ENCODE measurements around the gene RASL10B.

RASL10B gene

GRCh38 chr17:35717475-35717874, 14.0 kb upstream of the RASL10B start:
- DNase-seq (ENCODE audit: extremely low spot score) = no peak
- CTCF ChIA-PET = interaction anchor here (0.5 to 1.0 kb wide), 2 partner anchors 11 to 36 kb away, joined by 3 read pairs; no protein-coding TSS in a partner anchor
- TF ChIP-seq ELF4 (IDR thresholded peaks at IDR 0.05) (no peak), TARDBP (IDR thresholded peaks at IDR 0.05) (no peak), FOXA1 (IDR thresholded peaks at IDR 0.05) (no peak), FOXK2 (IDR thresholded peaks at IDR 0.05) (no peak), CTBP1 (IDR thresholded peaks at IDR 0.05; ENCODE audit: borderline replicate concordance) (no peak), SUZ12 (IDR thresholded peaks at IDR 0.05) (no peak), HDGF (IDR thresholded peaks at IDR 0.05; ENCODE audit: borderline replicate concordance) (no peak), FOXM1 (IDR thresholded peaks at IDR 0.05; ENCODE audit: borderline replicate concordance) (no peak), ZNF384 (IDR thresholded peaks at IDR 0.05) (no peak), PKNOX1 (IDR thresholded peaks at IDR 0.05) (no peak)
- POLR2A ChIA-PET = interaction anchor here (0.9 to 1.0 kb wide), 2 partner anchors 14 to 139 kb away, joined by 3 read pairs; partner anchors contain the start of genes PEX12 and RASL10B

DNA sequence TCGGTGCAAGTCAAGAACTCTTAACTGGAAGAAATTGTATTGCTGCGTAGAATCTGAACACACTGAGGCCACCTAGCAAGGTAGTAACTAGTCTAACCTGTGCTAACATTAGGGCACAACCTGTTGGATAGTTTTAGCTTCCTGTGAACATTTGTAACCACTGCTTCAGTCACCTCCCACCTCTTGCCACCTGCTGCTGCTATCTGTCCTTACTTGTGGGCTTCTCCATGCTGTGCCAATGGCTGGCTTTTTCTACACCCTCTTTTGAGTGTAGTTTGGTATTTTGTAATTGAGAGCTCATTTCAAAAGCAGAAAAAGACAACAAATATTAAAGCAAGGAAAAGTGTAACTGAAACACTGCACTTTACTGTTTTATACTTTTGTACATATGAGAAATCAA, 7.7 kb upstream of the RASL10B start:
- no peak for TF ChIP-seq BHLHE40 (IDR thresholded peaks at IDR 0.05; ENCODE audit: borderline replicate concordance)
- no peak for TF ChIP-seq SP1 (IDR thresholded peaks at IDR 0.05)
- no peak for TF ChIP-seq L3MBTL2 (conservative IDR thresholded peaks at IDR 0.05)
- no peak for TF ChIP-seq TARDBP (IDR thresholded peaks at IDR 0.05)
- no peak for TF ChIP-seq ELF4 (IDR thresholded peaks at IDR 0.05)
- no peak for TF ChIP-seq ZNF384 (IDR thresholded peaks at IDR 0.05)
- TF ChIP-seq FOXM1 (IDR thresholded peaks at IDR 0.05; ENCODE audit: borderline replicate concordance) = no peak
- no peak for TF ChIP-seq HDGF (IDR thresholded peaks at IDR 0.05; ENCODE audit: borderline replicate concordance)
- no peak for TF ChIP-seq LEF1 (IDR thresholded peaks at IDR 0.05; ENCODE audit: borderline replicate concordance)
- no peak for TF ChIP-seq NFRKB (IDR thresholded peaks at IDR 0.05)
- TF ChIP-seq FOXK2 (IDR thresholded peaks at IDR 0.05) = no peak
- TF ChIP-seq CTBP1 (IDR thresholded peaks at IDR 0.05; ENCODE audit: borderline replicate concordance) = no peak
- TF ChIP-seq ARNT (IDR thresholded peaks at IDR 0.05) = no peak
- TF ChIP-seq SUZ12 (IDR thresholded peaks at IDR 0.05) = no peak
- TF ChIP-seq FOXA1 (IDR thresholded peaks at IDR 0.05) = no peak
- no peak for TF ChIP-seq PKNOX1 (IDR thresholded peaks at IDR 0.05)
- CTCF ChIA-PET = no interaction called here
- no peak for DNase-seq (ENCODE audit: extremely low spot score)
- POLR2A ChIA-PET = interaction anchor here (1.6 kb wide), 1 partner anchor 8 kb away, joined by 5 read pairs; the partner anchor contains the start of gene RASL10B

- ChIA-PET CTCF (no interaction called here), POLR2A (no interaction called here)
Observed at GRCh38 chr17:35725058-35725457, 6.4 kb upstream of the RASL10B start.

DNA sequence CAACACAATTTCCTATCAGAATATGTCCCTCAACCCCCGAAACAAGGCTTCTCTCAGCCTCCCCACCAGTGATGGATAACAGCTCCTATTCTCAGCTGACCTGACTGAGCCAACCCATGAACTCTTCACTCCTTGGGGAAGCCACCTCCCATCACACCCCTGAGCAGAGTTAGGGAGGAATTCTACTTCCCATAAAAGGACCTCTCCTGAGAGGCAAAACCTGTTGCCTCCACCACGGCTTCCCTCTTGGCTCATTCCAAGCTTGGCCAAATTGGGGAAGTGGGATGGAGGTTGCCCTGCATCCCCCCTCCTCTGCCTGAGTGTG, 5.7 kb upstream of the RASL10B start:
- CTCF ChIA-PET = no interaction called here
- POLR2A ChIA-PET = no interaction called here
- no peak for DNase-seq (ENCODE audit: extremely low spot score)
- TF ChIP-seq FOXA1 (IDR thresholded peaks at IDR 0.05) = no peak
- TF ChIP-seq CTBP1 (IDR thresholded peaks at IDR 0.05; ENCODE audit: borderline replicate concordance) = no peak
- TF ChIP-seq SUZ12 (IDR thresholded peaks at IDR 0.05) = no peak
- TF ChIP-seq SP1 (IDR thresholded peaks at IDR 0.05) = no peak
- TF ChIP-seq LEF1 (IDR thresholded peaks at IDR 0.05; ENCODE audit: borderline replicate concordance) = no peak
- no peak for TF ChIP-seq PKNOX1 (IDR thresholded peaks at IDR 0.05)
- no peak for TF ChIP-seq ELF4 (IDR thresholded peaks at IDR 0.05)

More at GRCh38 chr17:35725058-35725457, 6.4 kb upstream of the RASL10B start:
- TF ChIP-seq BHLHE40 (IDR thresholded peaks at IDR 0.05; ENCODE audit: borderline replicate concordance) = no peak
- TF ChIP-seq NFRKB (IDR thresholded peaks at IDR 0.05) = no peak
- TF ChIP-seq LEF1 (IDR thresholded peaks at IDR 0.05; ENCODE audit: borderline replicate concordance) = no peak
- no peak for TF ChIP-seq FOXA1 (IDR thresholded peaks at IDR 0.05)
- TF ChIP-seq PKNOX1 (IDR thresholded peaks at IDR 0.05) = no peak
- no peak for TF ChIP-seq ARNT (IDR thresholded peaks at IDR 0.05)
- TF ChIP-seq FOXM1 (IDR thresholded peaks at IDR 0.05; ENCODE audit: borderline replicate concordance) = no peak
- no peak for TF ChIP-seq SP1 (IDR thresholded peaks at IDR 0.05)
- no peak for TF ChIP-seq TARDBP (IDR thresholded peaks at IDR 0.05)
- TF ChIP-seq ZNF384 (IDR thresholded peaks at IDR 0.05) = no peak
- TF ChIP-seq FOXK2 (IDR thresholded peaks at IDR 0.05) = no peak
- no peak for TF ChIP-seq HDGF (IDR thresholded peaks at IDR 0.05; ENCODE audit: borderline replicate concordance)
- TF ChIP-seq ELF4 (IDR thresholded peaks at IDR 0.05) = no peak
- no peak for TF ChIP-seq CTBP1 (IDR thresholded peaks at IDR 0.05; ENCODE audit: borderline replicate concordance)
- TF ChIP-seq SUZ12 (IDR thresholded peaks at IDR 0.05) = no peak
- no peak for TF ChIP-seq L3MBTL2 (conservative IDR thresholded peaks at IDR 0.05)
- DNase-seq (ENCODE audit: extremely low spot score) = no peak

DNA sequence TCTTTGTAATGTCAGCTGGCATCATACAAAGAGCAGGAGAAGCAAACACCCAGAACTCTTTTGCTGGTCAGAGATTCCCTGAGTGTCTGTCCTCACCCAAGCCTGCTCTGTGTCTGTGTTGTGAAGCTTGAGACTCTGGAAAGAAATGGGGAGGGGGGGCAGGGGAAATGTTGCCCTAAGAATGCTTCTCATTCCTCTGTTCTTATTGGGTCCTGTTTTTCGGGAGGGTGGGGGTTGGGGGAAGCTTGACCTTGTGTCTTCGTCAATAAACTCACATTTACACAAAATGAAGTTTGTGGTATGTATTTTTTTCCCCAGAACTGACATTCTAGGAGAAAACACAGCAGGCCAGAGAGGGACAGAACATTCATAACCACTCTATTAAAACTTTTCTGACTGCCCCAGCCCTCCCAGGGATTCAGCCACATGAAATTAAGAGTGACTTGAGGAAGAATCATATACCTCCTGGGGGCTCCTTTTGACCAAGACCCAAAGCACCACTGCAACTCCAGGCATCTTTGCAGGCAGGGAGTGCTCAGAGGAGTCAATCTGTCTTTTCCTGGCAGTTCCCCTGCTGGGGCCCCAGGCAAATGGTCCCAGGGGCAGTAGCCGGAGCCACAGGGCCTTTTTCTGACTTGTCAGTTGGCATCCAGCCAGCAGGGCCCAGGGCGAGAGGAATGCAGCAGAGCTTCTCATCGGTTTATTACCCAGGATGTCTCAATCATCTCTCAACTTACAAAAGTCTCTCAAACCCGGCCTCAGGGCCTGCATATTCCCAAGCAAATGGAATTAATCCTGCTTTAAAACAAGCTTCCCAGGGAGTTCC, 5.1 kb upstream of the RASL10B start:
- POLR2A ChIA-PET = interaction anchor here (1.1 to 1.7 kb wide), 2 partner anchors 137 to 147 kb away, joined by 3 to 6 read pairs; partner anchors contain the start of gene PEX12
- peak; percentile 62 for DNase-seq (ENCODE audit: extremely low spot score)
- CTCF ChIA-PET = interaction anchor here (0.8 to 1.4 kb wide), 2 partner anchors 11 to 137 kb away, joined by 3 to 4 read pairs; no protein-coding TSS in a partner anchor
- no peak for TF ChIP-seq LEF1 (IDR thresholded peaks at IDR 0.05; ENCODE audit: borderline replicate concordance)
- TF ChIP-seq L3MBTL2 (conservative IDR thresholded peaks at IDR 0.05) = no peak
- peak; percentile 74 for TF ChIP-seq PKNOX1 (IDR thresholded peaks at IDR 0.05)
- no peak for TF ChIP-seq FOXA1 (IDR thresholded peaks at IDR 0.05)
